Measurements from ENCODE around the gene SPA17.

DNA sequence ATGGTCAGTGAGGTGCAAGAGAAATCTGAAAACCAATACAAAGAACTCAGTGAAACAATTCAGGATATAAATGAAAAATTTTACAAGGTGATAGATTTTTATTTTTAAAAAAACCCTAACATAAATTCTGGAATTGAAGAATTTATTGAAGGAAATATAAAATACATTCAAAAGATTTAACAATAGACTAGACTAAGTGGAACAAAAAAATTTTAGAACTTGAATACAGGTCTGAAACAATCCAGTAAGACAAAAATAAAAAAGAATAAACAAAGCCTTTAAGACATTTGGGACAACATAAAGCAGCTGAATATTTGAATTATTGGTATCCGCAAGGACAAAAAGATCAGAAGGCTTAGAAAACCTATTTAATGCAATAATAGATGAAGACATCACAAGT, 8.7 kb downstream of the SPA17 start:
- TF ChIP-seq POLR2A (IDR thresholded peaks at IDR 0.05) (no peak), POLR2AphosphoS5 (IDR thresholded peaks at IDR 0.05) (no peak), EP300 (IDR thresholded peaks at IDR 0.05) (no peak)
- TF ChIP-seq, protein P1, sequence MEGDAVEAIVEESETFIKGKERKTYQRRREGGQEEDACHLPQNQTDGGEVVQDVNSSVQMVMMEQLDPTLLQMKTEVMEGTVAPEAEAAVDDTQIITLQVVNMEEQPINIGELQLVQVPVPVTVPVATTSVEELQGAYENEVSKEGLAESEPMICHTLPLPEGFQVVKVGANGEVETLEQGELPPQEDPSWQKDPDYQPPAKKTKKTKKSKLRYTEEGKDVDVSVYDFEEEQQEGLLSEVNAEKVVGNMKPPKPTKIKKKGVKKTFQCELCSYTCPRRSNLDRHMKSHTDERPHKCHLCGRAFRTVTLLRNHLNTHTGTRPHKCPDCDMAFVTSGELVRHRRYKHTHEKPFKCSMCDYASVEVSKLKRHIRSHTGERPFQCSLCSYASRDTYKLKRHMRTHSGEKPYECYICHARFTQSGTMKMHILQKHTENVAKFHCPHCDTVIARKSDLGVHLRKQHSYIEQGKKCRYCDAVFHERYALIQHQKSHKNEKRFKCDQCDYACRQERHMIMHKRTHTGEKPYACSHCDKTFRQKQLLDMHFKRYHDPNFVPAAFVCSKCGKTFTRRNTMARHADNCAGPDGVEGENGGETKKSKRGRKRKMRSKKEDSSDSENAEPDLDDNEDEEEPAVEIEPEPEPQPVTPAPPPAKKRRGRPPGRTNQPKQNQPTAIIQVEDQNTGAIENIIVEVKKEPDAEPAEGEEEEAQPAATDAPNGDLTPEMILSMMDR (IDR thresholded peaks at IDR 0.05) = no peak
